ENCODE data around the gene AP3D1. TPM values are rescaled to one million over a fixed set of nuclear protein-coding genes. Genes with fewer than 3 reads are reported as not detected.

Gene AP3D1
- total RNA-seq, 1 donor from 2014 or later, result 162 TPM

DNA sequence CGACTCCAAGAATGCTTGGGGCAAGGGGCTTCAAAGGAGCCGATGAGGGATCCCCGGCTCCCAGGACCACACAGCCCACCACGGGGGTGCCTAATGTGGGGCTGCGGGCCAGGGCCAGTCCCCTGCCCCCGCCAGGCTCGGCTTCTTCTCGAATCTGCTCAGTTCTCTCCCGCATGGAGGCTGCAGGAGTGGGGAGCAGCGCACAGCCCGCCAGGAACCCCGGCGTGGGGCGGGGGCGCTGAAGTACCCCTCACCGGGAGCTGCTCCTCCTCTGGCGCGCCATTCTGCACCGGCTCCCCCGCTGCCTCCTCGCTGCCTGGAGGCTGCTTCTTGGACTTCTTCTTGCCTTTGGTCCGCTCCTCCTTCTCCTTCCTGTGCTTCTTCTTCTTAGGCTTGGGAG, 39.9 kb downstream of the AP3D1 start:
- Mint-ChIP-seq H3K36me3 (ENCODE audit: low read depth, unreplicated experiment) (peaks cover 18% of the 10 kb centered on the region), H3K27me3 (ENCODE audit: low read depth, unreplicated experiment) (no peaks in the 10 kb centered on the region), H3K27ac (ENCODE audit: unreplicated experiment) (no peak overlapping the region), H3K4me1 (ENCODE audit: low read depth, unreplicated experiment) (peaks cover 5% of the 10 kb centered on the region), H3K4me3 (ENCODE audit: unreplicated experiment) (no peak overlapping the region), H3K9me3 (ENCODE audit: unreplicated experiment) (no peaks in the 10 kb centered on the region)
- no peak overlapping the region for H3K4me3 ChIP-seq (ENCODE audit: insufficient read depth, low read depth, low read length)
- no peak overlapping the region for H3K4me2 ChIP-seq (ENCODE audit: low read length)
- H3K27ac ChIP-seq (ENCODE audit: low read depth, low read length), result no peak overlapping the region
- H3K4me1 ChIP-seq (ENCODE audit: insufficient read depth, low read length), result peaks cover 10% of the 10 kb centered on the region
- peaks cover 73% of the 10 kb centered on the region for H4K20me1 ChIP-seq (ENCODE audit: insufficient read depth, low read length)
- peaks cover 41% of the 10 kb centered on the region for H3K36me3 ChIP-seq (ENCODE audit: insufficient read depth, low read length)
- DNase-seq (ENCODE audit: low read depth) (no peak), FAIRE-seq (no peak)
- no peak for TF ChIP-seq EZH2 (IDR thresholded peaks at IDR 0.05; ENCODE audit: insufficient read depth, low read length)
- TF ChIP-seq, protein P1, sequence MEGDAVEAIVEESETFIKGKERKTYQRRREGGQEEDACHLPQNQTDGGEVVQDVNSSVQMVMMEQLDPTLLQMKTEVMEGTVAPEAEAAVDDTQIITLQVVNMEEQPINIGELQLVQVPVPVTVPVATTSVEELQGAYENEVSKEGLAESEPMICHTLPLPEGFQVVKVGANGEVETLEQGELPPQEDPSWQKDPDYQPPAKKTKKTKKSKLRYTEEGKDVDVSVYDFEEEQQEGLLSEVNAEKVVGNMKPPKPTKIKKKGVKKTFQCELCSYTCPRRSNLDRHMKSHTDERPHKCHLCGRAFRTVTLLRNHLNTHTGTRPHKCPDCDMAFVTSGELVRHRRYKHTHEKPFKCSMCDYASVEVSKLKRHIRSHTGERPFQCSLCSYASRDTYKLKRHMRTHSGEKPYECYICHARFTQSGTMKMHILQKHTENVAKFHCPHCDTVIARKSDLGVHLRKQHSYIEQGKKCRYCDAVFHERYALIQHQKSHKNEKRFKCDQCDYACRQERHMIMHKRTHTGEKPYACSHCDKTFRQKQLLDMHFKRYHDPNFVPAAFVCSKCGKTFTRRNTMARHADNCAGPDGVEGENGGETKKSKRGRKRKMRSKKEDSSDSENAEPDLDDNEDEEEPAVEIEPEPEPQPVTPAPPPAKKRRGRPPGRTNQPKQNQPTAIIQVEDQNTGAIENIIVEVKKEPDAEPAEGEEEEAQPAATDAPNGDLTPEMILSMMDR (IDR thresholded peaks at IDR 0.05; ENCODE audit: insufficient read depth, low read depth, low read length), result no peak
- H3K9ac ChIP-seq (ENCODE audit: low read length), result no peak overlapping the region
- no peak overlapping the region for H2AFZ ChIP-seq (ENCODE audit: low read depth, low read length)
- H3K79me2 ChIP-seq (ENCODE audit: insufficient read depth, low read length), result peaks cover 11% of the 10 kb centered on the region
- no peaks in the 10 kb centered on the region for H3K27me3 ChIP-seq (ENCODE audit: insufficient read depth, low read length)
- H3K9me3 ChIP-seq (ENCODE audit: insufficient read depth, low read depth, low read length), result no peaks in the 10 kb centered on the region

DNA sequence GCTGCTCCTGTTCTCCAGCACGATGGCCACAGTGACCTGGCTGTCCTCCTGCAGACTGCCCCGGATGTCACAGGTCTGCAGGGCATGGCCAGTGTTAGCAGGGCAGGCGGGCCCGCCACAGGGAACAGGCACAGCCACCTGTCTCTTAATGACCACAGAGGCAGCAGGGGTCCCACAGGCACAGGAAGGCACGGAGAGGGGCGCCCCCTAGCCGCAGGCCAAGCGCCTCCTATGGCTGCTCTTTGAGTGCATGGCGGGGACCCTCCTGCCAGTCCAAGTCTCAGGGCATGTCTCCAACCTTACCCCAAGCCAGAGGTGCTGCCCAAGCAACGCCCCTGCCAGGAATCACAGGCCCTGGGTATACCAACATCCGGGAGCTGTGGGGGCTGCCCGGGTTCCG, 40.5 kb downstream of the AP3D1 start:
- Mint-ChIP-seq H3K4me1 (ENCODE audit: low read depth, unreplicated experiment) (peaks cover 5% of the 10 kb centered on the region), H3K4me3 (ENCODE audit: unreplicated experiment) (no peak overlapping the region), H3K27me3 (ENCODE audit: low read depth, unreplicated experiment) (no peaks in the 10 kb centered on the region), H3K9me3 (ENCODE audit: unreplicated experiment) (no peaks in the 10 kb centered on the region), H3K27ac (ENCODE audit: unreplicated experiment) (no peak overlapping the region), H3K36me3 (ENCODE audit: low read depth, unreplicated experiment) (peaks cover 24% of the 10 kb centered on the region)
- no peak overlapping the region for H3K9ac ChIP-seq (ENCODE audit: low read length)
- H2AFZ ChIP-seq (ENCODE audit: low read depth, low read length), result no peak overlapping the region
- no peak overlapping the region for H3K4me3 ChIP-seq (ENCODE audit: insufficient read depth, low read depth, low read length)
- H3K27me3 ChIP-seq (ENCODE audit: insufficient read depth, low read length), result no peaks in the 10 kb centered on the region
- no peak overlapping the region for H3K27ac ChIP-seq (ENCODE audit: low read depth, low read length)
- H4K20me1 ChIP-seq (ENCODE audit: insufficient read depth, low read length), result peaks cover 69% of the 10 kb centered on the region
- DNase-seq (ENCODE audit: low read depth), result no peak
- peaks cover 39% of the 10 kb centered on the region for H3K36me3 ChIP-seq (ENCODE audit: insufficient read depth, low read length)
- no peak overlapping the region for H3K4me2 ChIP-seq (ENCODE audit: low read length)
- peaks cover 14% of the 10 kb centered on the region for H3K79me2 ChIP-seq (ENCODE audit: insufficient read depth, low read length)
- H3K4me1 ChIP-seq (ENCODE audit: insufficient read depth, low read length), result peaks cover 10% of the 10 kb centered on the region
- no peak for FAIRE-seq
- TF ChIP-seq, protein P1 (IDR thresholded peaks at IDR 0.05; ENCODE audit: insufficient read depth, low read depth, low read length), result no peak
- no peak for TF ChIP-seq EZH2 (IDR thresholded peaks at IDR 0.05; ENCODE audit: insufficient read depth, low read length)
- H3K9me3 ChIP-seq (ENCODE audit: insufficient read depth, low read depth, low read length), result no peaks in the 10 kb centered on the region

DNA sequence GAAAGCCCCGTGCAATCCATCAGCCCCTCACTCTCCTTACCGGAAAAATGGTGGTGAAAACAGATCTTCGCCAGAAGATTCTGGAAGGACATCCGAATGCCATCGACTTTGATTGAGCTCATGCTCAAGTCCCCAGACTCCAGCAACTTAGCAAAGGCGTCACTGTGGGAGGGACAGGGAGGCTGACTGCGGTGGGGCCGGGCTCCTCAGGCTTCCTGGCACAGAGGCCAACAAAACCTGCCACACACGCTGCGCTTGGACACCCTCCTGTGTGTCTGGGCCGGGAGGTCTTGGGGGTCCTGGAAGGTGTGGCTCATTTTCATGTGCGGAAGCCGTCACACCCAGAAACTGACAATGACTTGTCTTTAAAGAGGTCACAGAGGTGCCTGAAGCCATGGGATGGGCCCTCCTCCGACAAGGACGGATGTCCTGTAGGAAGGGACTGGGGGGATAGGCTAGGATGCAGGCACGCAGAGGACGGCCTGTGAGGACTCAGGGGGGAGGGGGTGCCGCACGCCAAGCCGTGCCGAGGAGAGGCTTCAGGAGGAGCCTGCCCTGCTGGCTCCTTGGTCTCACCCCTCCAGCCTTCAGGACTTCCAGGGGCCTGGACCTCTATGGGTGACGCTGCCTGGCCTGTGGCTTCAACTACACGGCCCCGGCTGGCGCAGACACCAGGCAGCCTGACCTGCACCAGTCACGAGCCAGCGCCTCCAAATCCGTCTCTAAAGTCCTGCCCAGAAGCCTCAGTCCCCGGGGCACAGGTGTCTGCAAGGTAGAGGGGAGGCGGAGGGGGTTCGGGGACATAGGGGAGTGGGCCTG, 42.1 kb downstream of the AP3D1 start:
- no peak overlapping the region for H3K4me3 ChIP-seq (ENCODE audit: insufficient read depth, low read depth, low read length)
- Mint-ChIP-seq H3K36me3 (ENCODE audit: low read depth, unreplicated experiment) (peaks cover 30% of the 10 kb centered on the region), H3K27me3 (ENCODE audit: low read depth, unreplicated experiment) (no peaks in the 10 kb centered on the region), H3K27ac (ENCODE audit: unreplicated experiment) (no peak overlapping the region), H3K4me1 (ENCODE audit: low read depth, unreplicated experiment) (peaks cover 5% of the 10 kb centered on the region), H3K4me3 (ENCODE audit: unreplicated experiment) (no peak overlapping the region), H3K9me3 (ENCODE audit: unreplicated experiment) (no peaks in the 10 kb centered on the region)
- TF ChIP-seq, protein P1 (IDR thresholded peaks at IDR 0.05; ENCODE audit: insufficient read depth, low read depth, low read length), result no peak
- no peak for TF ChIP-seq EZH2 (IDR thresholded peaks at IDR 0.05; ENCODE audit: insufficient read depth, low read length)
- peaks cover 29% of the 10 kb centered on the region for H3K79me2 ChIP-seq (ENCODE audit: insufficient read depth, low read length)
- no peak overlapping the region for H2AFZ ChIP-seq (ENCODE audit: low read depth, low read length)
- H3K27ac ChIP-seq (ENCODE audit: low read depth, low read length), result no peak overlapping the region
- H3K4me2 ChIP-seq (ENCODE audit: low read length), result no peak overlapping the region
- peaks cover 67% of the 10 kb centered on the region for H4K20me1 ChIP-seq (ENCODE audit: insufficient read depth, low read length)
- DNase-seq (ENCODE audit: low read depth) (no peak), FAIRE-seq (no peak)
- H3K9me3 ChIP-seq (ENCODE audit: insufficient read depth, low read depth, low read length), result no peaks in the 10 kb centered on the region
- H3K9ac ChIP-seq (ENCODE audit: low read length), result no peak overlapping the region
- peaks cover 35% of the 10 kb centered on the region for H3K36me3 ChIP-seq (ENCODE audit: insufficient read depth, low read length)
- no peaks in the 10 kb centered on the region for H3K27me3 ChIP-seq (ENCODE audit: insufficient read depth, low read length)
- H3K4me1 ChIP-seq (ENCODE audit: insufficient read depth, low read length), result peaks cover 9% of the 10 kb centered on the region

Measured in astrocyte (in vitro differentiated cells and primary cell).